DND-41 (cell line): ENCODE data around the gene MCRIP2.

Source experiments
- CTCF ChIP-seq: IDR thresholded peaks from 2 replicates; pipeline ENCODE4 v1.5.1; 2012; ENCODE audit warnings: borderline replicate concordance, low read length, moderate library complexity, mild to moderate bottlenecking; ENCODE audit not compliant: poor library complexity, severe bottlenecking; ENCODE audit errors: extremely low read depth
- EZH2 ChIP-seq: IDR thresholded peaks from 3 replicates; pipeline ENCODE4 v1.6.1; 2012; ENCODE audit warnings: borderline replicate concordance, low read depth, mild to moderate bottlenecking, moderate library complexity, low read length, inconsistent platforms; ENCODE audit not compliant: severe bottlenecking

- TF ChIP-seq CTCF: no peak
- TF ChIP-seq EZH2: no peak
These were observed 7.5 kb upstream of the MCRIP2 start for GRCh38 chr16:634051-634670.
